Central memory CD8-positive, alpha-beta T cell (primary cell): ENCODE results near the gene LRRC41.

Experiments used
- ATAC-seq: fragments of 150-1000 bp; cut with Tn5 transposase; replicated peaks from 2 replicates; pipeline ENCODE4 v1.10.0; 2022; ENCODE audit warnings: mild to moderate bottlenecking, moderate FRiP score, moderate number of reproducible peaks; ENCODE audit not compliant: poor library complexity, severe bottlenecking; ENCODE audit errors: extremely low read depth
- DNase-seq, 2 donors: peaks; one replicate each; pipeline ENCODE4 v3.0.0; 2021; ENCODE audit warnings: low spot score in 2 of 2
- H3K27ac Mint-ChIP-seq: one replicate; pipeline ENCODE4 v1.8.0; 2022; ENCODE audit warnings: low read depth, mild to moderate bottlenecking, moderate library complexity, mixed read lengths
- H3K27me3 Mint-ChIP-seq: one replicate; pipeline ENCODE4 v1.8.0; 2022; ENCODE audit warnings: mixed read lengths
- H3K36me3 Mint-ChIP-seq: one replicate; pipeline ENCODE4 v1.8.0; 2022; ENCODE audit warnings: mild to moderate bottlenecking, moderate library complexity, mixed read lengths; ENCODE audit not compliant: insufficient read depth
- H3K4me1 Mint-ChIP-seq: one replicate; pipeline ENCODE4 v1.8.0; 2022; ENCODE audit warnings: mixed read lengths
- H3K4me3 Mint-ChIP-seq: one replicate; pipeline ENCODE4 v1.8.0; 2022; ENCODE audit warnings: mild to moderate bottlenecking, moderate library complexity, mixed read lengths
- H3K9me3 Mint-ChIP-seq: one replicate; pipeline ENCODE4 v1.8.0; 2022; ENCODE audit warnings: mixed read lengths

LRRC41 gene

GRCh38 chr1:46289134-46289494 is 14.3 kb downstream of the LRRC41 start:
- Mint-ChIP-seq H3K36me3 (peaks cover 11% of the 10 kb centered on the region), H3K9me3 (no peaks in the 10 kb centered on the region), H3K27ac (no peak overlapping the region), H3K27me3 (no peaks in the 10 kb centered on the region), H3K4me3 (no peak overlapping the region), H3K4me1 (peaks cover 15% of the 10 kb centered on the region)
- DNase-seq (no peak), ATAC-seq (no peak)

DNA sequence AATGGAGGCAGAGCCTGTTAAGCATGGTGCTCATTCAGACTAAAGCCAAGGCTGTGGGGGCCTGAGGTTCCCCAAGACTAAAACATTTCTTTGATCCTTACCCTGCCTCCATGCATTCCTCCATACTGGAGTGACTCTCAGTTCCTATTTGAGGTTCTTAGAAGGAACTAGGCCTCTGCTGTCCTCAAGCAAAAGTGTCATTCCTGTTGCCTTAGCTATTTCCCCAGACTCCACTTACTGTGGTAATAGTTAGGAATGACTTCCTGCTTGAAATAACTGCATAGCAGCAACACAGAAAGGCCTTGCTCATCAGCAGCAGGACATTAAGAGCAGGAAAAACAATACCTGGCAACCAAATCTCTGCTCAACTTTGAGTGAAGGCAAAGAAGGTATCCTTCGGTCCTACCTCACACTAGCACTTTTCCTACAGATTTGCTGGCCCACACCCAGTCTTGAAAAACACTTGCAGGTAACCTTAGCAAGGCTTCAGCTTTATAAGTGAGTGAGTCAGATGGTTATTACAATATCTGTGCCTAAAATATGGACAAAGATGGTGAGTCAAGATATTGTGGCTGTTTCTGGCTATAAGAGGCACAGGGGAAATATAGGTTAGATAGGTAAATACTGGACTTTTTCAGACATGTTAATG is 14.8 kb downstream of the LRRC41 start:
- ATAC-seq (no peak), DNase-seq (no peak)
- H3K36me3 Mint-ChIP-seq, result peaks cover 12% of the 10 kb centered on the region
- H3K27me3 Mint-ChIP-seq, result no peaks in the 10 kb centered on the region
- no peaks in the 10 kb centered on the region for H3K9me3 Mint-ChIP-seq
- peaks cover 15% of the 10 kb centered on the region for H3K4me1 Mint-ChIP-seq
- no peak overlapping the region for H3K4me3 Mint-ChIP-seq
- no peak overlapping the region for H3K27ac Mint-ChIP-seq

DNA sequence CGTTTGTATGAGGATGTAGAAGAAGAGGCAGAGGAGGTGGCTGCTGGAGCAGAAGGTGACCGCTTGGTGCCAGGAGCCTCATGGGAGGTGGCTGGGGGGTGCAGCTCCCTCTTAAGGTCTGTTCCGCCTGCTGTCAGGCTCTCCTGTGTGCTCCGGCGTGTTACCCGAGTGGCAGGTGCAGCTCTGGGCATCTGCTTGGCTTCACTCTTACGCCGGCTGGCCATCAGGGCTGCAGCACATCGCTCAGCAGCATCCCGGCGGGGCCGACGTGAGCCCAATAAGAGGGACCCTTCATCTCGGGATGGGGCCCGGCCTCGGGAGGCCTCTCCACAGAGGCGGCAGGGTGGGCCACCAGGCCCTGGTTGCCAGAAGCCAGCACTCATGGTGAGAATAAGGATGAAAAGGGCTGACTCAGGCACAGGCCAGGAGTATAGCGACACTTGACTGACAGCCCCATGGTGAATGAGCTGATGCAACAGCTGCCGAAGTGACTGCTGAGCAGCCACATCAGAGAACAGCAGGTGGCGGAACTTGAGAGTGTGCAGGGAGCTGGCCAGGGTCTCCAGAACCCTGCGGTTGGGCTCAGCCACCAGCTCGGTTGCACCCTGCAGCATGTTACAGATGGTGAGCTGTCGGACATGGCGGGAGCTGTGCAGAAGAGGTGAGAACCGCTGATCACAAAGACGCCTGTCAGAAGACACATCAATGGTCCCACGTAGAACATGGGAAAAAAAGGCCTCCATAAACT is 17.5 kb downstream of the LRRC41 start:
- Mint-ChIP-seq H3K9me3 (no peaks in the 10 kb centered on the region), H3K4me3 (no peak overlapping the region), H3K27ac (peak overlapping the region; percentile 9), H3K27me3 (no peaks in the 10 kb centered on the region), H3K36me3 (peaks cover 18% of the 10 kb centered on the region), H3K4me1 (peaks cover 15% of the 10 kb centered on the region)
- peak; percentile 60 for ATAC-seq
- no peak for DNase-seq

GRCh38 chr1:46284597-46285564 is 18.5 kb downstream of the LRRC41 start:
- ATAC-seq (no peak), DNase-seq (no peak)
- Mint-ChIP-seq H3K4me1 (peaks cover 15% of the 10 kb centered on the region), H3K27me3 (no peaks in the 10 kb centered on the region), H3K4me3 (no peak overlapping the region), H3K36me3 (peaks cover 21% of the 10 kb centered on the region), H3K9me3 (no peaks in the 10 kb centered on the region), H3K27ac (peak overlapping the region; percentile 9)

DNA sequence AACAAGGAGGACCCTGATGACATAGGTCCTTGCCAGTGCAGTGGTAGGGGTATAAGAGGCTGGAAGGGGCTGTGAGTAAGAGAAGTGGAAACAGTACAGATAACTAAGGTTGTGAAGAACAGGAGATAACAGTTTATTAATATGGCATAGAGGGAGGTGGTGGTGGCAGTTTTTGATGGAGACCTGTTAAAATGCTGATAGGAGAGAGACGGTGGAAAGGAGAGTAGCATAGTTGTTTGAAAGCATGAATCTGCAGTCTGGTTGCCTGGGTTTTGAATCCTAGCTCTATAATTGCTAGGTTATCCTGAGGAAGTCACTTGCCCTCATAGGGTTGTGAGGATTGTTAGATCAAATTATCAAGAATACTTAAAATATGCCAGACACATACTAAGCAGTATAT is 19.4 kb downstream of the LRRC41 start:
- H3K27ac Mint-ChIP-seq, result no peak overlapping the region
- H3K9me3 Mint-ChIP-seq, result no peaks in the 10 kb centered on the region
- H3K27me3 Mint-ChIP-seq, result no peaks in the 10 kb centered on the region
- ATAC-seq (no peak), DNase-seq (no peak)
- peaks cover 15% of the 10 kb centered on the region for H3K4me1 Mint-ChIP-seq
- no peak overlapping the region for H3K4me3 Mint-ChIP-seq
- peaks cover 16% of the 10 kb centered on the region for H3K36me3 Mint-ChIP-seq

- DNase-seq (no peak), ATAC-seq (no peak)
- no peaks in the 10 kb centered on the region for H3K27me3 Mint-ChIP-seq
- H3K36me3 Mint-ChIP-seq, result peaks cover 21% of the 10 kb centered on the region
- H3K9me3 Mint-ChIP-seq, result no peaks in the 10 kb centered on the region
- H3K4me3 Mint-ChIP-seq, result no peak overlapping the region
- peaks cover 8% of the 10 kb centered on the region for H3K4me1 Mint-ChIP-seq
- no peak overlapping the region for H3K27ac Mint-ChIP-seq
Observed at GRCh38 chr1:46281021-46281420, 22.4 kb downstream of the LRRC41 start.

DNA sequence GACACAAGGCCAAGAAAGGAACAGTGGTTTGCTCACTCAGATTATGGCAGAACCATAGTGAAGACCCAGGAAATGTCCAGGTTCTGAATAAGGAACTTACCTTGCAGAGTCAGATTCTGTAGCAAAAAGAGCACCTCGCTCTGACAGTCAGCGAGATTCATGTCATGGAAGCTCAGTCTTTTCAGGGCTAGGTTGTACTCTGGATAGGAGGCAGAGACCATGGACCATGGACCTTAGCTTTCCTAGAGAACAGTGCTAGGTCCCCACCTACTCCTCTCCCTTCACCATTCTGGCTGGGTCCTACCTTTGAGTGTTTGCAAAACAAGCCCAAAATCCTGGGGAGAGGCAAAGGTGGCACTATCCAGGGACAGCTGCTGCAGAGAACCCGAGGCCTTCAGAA is 23.3 kb downstream of the LRRC41 start:
- ATAC-seq (no peak), DNase-seq (no peak)
- Mint-ChIP-seq H3K4me1 (peaks cover 2% of the 10 kb centered on the region), H3K27me3 (no peaks in the 10 kb centered on the region), H3K36me3 (peaks cover 21% of the 10 kb centered on the region), H3K9me3 (no peaks in the 10 kb centered on the region), H3K27ac (no peak overlapping the region), H3K4me3 (no peak overlapping the region)

- Mint-ChIP-seq H3K9me3 (no peaks in the 10 kb centered on the region), H3K27me3 (no peaks in the 10 kb centered on the region), H3K4me1 (no peaks in the 10 kb centered on the region), H3K36me3 (peaks cover 18% of the 10 kb centered on the region), H3K27ac (no peak overlapping the region), H3K4me3 (no peak overlapping the region)
- no peak for ATAC-seq
- no peak for DNase-seq
Observed at GRCh38 chr1:46278807-46279206, 24.6 kb downstream of the LRRC41 start.

- H3K4me3 Mint-ChIP-seq, result no peak overlapping the region
- no peaks in the 10 kb centered on the region for H3K27me3 Mint-ChIP-seq
- peaks cover 15% of the 10 kb centered on the region for H3K36me3 Mint-ChIP-seq
- no peaks in the 10 kb centered on the region for H3K9me3 Mint-ChIP-seq
- DNase-seq (no peak), ATAC-seq (no peak)
- no peaks in the 10 kb centered on the region for H3K4me1 Mint-ChIP-seq
- H3K27ac Mint-ChIP-seq, result no peak overlapping the region
Observed at GRCh38 chr1:46277658-46278373, 25.6 kb downstream of the LRRC41 start.

- Mint-ChIP-seq H3K4me3 (no peak overlapping the region), H3K4me1 (no peaks in the 10 kb centered on the region), H3K36me3 (peaks cover 8% of the 10 kb centered on the region), H3K27ac (no peak overlapping the region), H3K27me3 (no peaks in the 10 kb centered on the region), H3K9me3 (no peaks in the 10 kb centered on the region)
- ATAC-seq (no peak), DNase-seq (no peak)
Observed at GRCh38 chr1:46275030-46275337, 28.4 kb downstream of the LRRC41 start.

- H3K36me3 Mint-ChIP-seq, result peaks cover 10% of the 10 kb centered on the region
- no peak overlapping the region for H3K4me3 Mint-ChIP-seq
- DNase-seq (no peak), ATAC-seq (no peak)
- H3K27me3 Mint-ChIP-seq, result no peaks in the 10 kb centered on the region
- H3K4me1 Mint-ChIP-seq, result no peaks in the 10 kb centered on the region
- H3K27ac Mint-ChIP-seq, result no peak overlapping the region
- H3K9me3 Mint-ChIP-seq, result no peaks in the 10 kb centered on the region
Observed at GRCh38 chr1:46274225-46275029, 29.0 kb downstream of the LRRC41 start.

DNA sequence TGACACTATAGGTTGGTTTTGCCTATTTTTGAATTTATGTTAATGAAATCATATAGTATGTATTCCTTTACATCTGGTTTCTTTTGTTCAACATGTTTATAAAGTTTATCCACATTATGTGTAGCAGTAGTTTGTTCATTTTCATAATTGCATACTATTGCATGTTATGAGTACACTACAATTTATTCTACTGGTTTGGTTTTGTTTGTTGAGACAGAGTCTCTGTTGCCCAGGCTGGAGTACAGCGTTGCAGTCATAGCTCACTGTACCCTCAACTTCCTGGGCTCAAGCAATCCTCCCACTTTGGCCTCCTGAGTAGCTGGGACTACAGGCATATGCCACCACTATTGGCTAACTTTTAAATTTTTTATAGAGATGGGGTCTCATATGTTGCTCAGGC is 34.8 kb downstream of the LRRC41 start:
- DNase-seq (no peak), ATAC-seq (no peak)
- H3K9me3 Mint-ChIP-seq, result no peaks in the 10 kb centered on the region
- no peaks in the 10 kb centered on the region for H3K27me3 Mint-ChIP-seq
- no peak overlapping the region for H3K4me3 Mint-ChIP-seq
- H3K4me1 Mint-ChIP-seq, result no peaks in the 10 kb centered on the region
- no peak overlapping the region for H3K27ac Mint-ChIP-seq
- peaks cover 7% of the 10 kb centered on the region for H3K36me3 Mint-ChIP-seq
